B cell (primary cell): ENCODE data around the gene DPP10. TPM values are rescaled to one million over a fixed set of nuclear protein-coding genes. Genes with fewer than 3 reads are reported as not detected.

Experiments
- ATAC-seq: fragments of 200-7000 bp; cut with Tn5 transposase; one replicate; pipeline ENCODE4 v1.10.0; 2021; ENCODE audit warnings: low read depth, mild to moderate bottlenecking, moderate number of reproducible peaks, moderate library complexity
- CTCF ChIA-PET: fragments of 350-600 bp; sonication (Branson Sonifier 250); formaldehyde crosslinking; loops from one replicate; lab custom pipeline; 2021; ENCODE audit warnings: antibody characterized with exemption, inconsistent platforms; lab: Charles Lee
- POLR2A ChIA-PET: fragments of 350-600 bp; sonication (Branson Sonifier 250); formaldehyde crosslinking; loops from one replicate; lab custom pipeline; 2021; ENCODE audit warnings: antibody characterized with exemption; lab: Charles Lee
- DNase-seq: peaks from one replicate; pipeline ENCODE4 v3.0.0; 2013
- H2AFZ ChIP-seq: 2 replicates; pipeline ENCODE4 v1.6.1; 2012; ENCODE audit warnings: mild to moderate bottlenecking, low read depth, low read length; ENCODE audit not compliant: insufficient read depth, poor library complexity, severe bottlenecking
- H3K27ac ChIP-seq, 2 donors: 1 replicate in 1 of 2; 2 replicates in 1 of 2; pipeline ENCODE4 v1.5.1; 2012 to 2013; ENCODE audit warnings: low read length in 2 of 2, mild to moderate bottlenecking in 2 of 2, moderate library complexity in 1 of 2
- H3K27me3 ChIP-seq, 4 experiments: fragments of 200-600 bp in 1 of 4; sonication (generic) in 1 of 4; replicated peaks in 1 of 4; 1 replicate in 2 of 4; 2 replicates in 2 of 4; pipeline versions ENCODE4 v1.6.1 to v1.7.0; 2013 to 2016; ENCODE audit warnings: low read length in 3 of 4, mild to moderate bottlenecking in 2 of 4, mixed read lengths in 1 of 4, moderate library complexity in 1 of 4; ENCODE audit not compliant: insufficient read depth in 4 of 4, control insufficient read depth in 3 of 4; ENCODE audit errors: control extremely low read depth in 1 of 4
- H3K36me3 ChIP-seq, 2 experiments: replicated peaks in 1 of 2; 1 replicate in 1 of 2; 2 replicates in 1 of 2; pipeline versions ENCODE4 v1.6.1 to v1.7.1; 2013; ENCODE audit warnings: low read length in 1 of 2; ENCODE audit not compliant: insufficient read depth in 2 of 2, control insufficient read depth in 1 of 2; ENCODE audit errors: control extremely low read depth in 1 of 2, extremely low read depth in 1 of 2
- H3K4me1 ChIP-seq, 2 donors: fragments of 200-600 bp in 1 of 2; sonication (generic) in 1 of 2; 1 replicate in 1 of 2; 2 replicates in 1 of 2; pipeline versions ENCODE4 v1.5.1 to v1.6.1; 2013 to 2017; ENCODE audit warnings: low read length in 2 of 2; ENCODE audit not compliant: control insufficient read depth in 2 of 2, insufficient read depth in 2 of 2
- H3K4me2 ChIP-seq: replicated peaks from 2 replicates; pipeline ENCODE3; 2012; ENCODE audit warnings: mild to moderate bottlenecking, low read depth, low read length; ENCODE audit not compliant: poor library complexity, severe bottlenecking
- H3K4me3 ChIP-seq, 5 experiments: fragments of 200-600 bp in 1 of 5; sonication (generic) in 1 of 5; 1 replicate in 3 of 5; 2 replicates in 2 of 5; pipeline versions ENCODE4 v1.5.1 to v1.7.0; 2011 to 2016; ENCODE audit warnings: low read length in 4 of 5, mild to moderate bottlenecking in 4 of 5, low read depth in 2 of 5, control low read depth in 1 of 5, moderate library complexity in 1 of 5; ENCODE audit not compliant: insufficient read depth in 1 of 5; ENCODE audit errors: control extremely low read depth in 1 of 5, extremely low read depth in 1 of 5
- H3K79me2 ChIP-seq: fragments of 200-600 bp; sonication (generic); one replicate; pipeline ENCODE4 v1.6.0; 2016; ENCODE audit warnings: low read length; ENCODE audit not compliant: control insufficient read depth, insufficient read depth
- H3K9ac ChIP-seq: fragments of 200-600 bp; sonication (generic); 2 replicates; pipeline ENCODE4 v1.6.1; 2017; ENCODE audit warnings: mild to moderate bottlenecking, low read length, moderate library complexity
- H3K9me3 ChIP-seq, 3 donors: one replicate each; pipeline versions ENCODE4 v1.6.1 to v1.7.1; 2013; ENCODE audit warnings: low read length in 2 of 3; ENCODE audit not compliant: control insufficient read depth in 2 of 3, insufficient read depth in 1 of 3; ENCODE audit errors: control extremely low read depth in 1 of 3
- H4K20me1 ChIP-seq: 2 replicates; pipeline ENCODE4 v1.6.0; 2012; ENCODE audit warnings: mild to moderate bottlenecking, low read length; ENCODE audit not compliant: insufficient read depth, control insufficient read depth, poor library complexity, severe bottlenecking
- H3K27ac Mint-ChIP-seq: one replicate; pipeline ENCODE4 v1.8.0; 2021; ENCODE audit warnings: mixed read lengths
- H3K27me3 Mint-ChIP-seq: one replicate; pipeline ENCODE4 v1.8.0; 2021; ENCODE audit warnings: mixed read lengths
- H3K4me1 Mint-ChIP-seq: one replicate; pipeline ENCODE4 v1.8.0; 2021; ENCODE audit warnings: mixed read lengths
- H3K4me3 Mint-ChIP-seq: one replicate; pipeline ENCODE4 v1.8.0; 2021; ENCODE audit warnings: mixed read lengths
- H3K9me3 Mint-ChIP-seq: one replicate; pipeline ENCODE4 v1.8.0; 2022; ENCODE audit warnings: mixed read lengths; ENCODE audit not compliant: insufficient read depth
- EZH2 ChIP-seq: IDR thresholded peaks from 2 replicates; pipeline ENCODE4 v1.6.1; 2012; ENCODE audit warnings: borderline replicate concordance, low read depth, mild to moderate bottlenecking, moderate library complexity, low read length; ENCODE audit not compliant: insufficient read depth, poor library complexity, severe bottlenecking
- WGBS: methylation state at CpG from one replicate; pipeline ENCODE4 v1.1.5; 2013; ENCODE audit warnings: missing lambda C conversion rate; ENCODE audit not compliant: insufficient coverage; 5-methylcytosine and 5-hydroxymethylcytosine counted together
- intact Hi-C: fragments of 100-400 bp; cut with micrococcal nuclease; formaldehyde crosslinking; loops from one replicate; pipeline ENCODE4 v1.10.0; 2022
- polyA plus RNA-seq: library from polyadenylated mRNA; depleted of rRNA; stranded (reverse); fragments of >200 nt; gene quantifications from 2 replicates; pipeline ENCODE4 v1.2.3, GENCODE V29; 2012
- total RNA-seq, 2 donors: library from RNA; stranded (reverse); fragments of 120-200 nt in 1 of 2; gene quantifications; 1 replicate in 1 of 2; 2 replicates in 1 of 2; pipeline versions ENCODE4 v1.2.3 to v1.2.4, GENCODE V29; 2013 to 2022
- TF ChIP-seq, protein P1 (sequence below): fragments of 200-600 bp; IDR thresholded peaks from one replicate; pipeline ENCODE4 v1.8.0; 2022; ENCODE audit warnings: antibody characterized with exemption, mild to moderate bottlenecking

Gene DPP10
- total and polyA plus RNA-seq, 2 donors (not counting 1 experiment from before 2014, with no cell fraction given) = not detected

DNA sequence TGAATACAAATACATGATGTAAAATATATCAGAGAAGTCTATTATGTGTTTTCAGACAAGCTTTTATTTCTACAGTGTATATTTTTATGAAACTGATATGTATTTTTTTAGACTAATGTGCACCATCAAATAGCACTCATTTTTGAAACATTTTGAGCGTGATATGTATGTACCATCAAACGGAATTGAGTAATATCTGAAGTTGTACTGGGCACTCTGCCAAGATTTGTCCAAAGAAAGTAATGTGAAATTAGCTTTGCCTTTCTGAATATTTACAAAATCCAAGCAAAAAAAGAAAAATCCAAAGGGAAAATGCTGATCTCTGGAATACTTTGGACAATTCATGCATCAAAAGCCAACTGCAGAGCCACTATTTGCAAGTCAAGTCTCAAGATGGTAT is 972.0 kb downstream of the DPP10 start:
- no peaks in the 10 kb centered on the region for H3K79me2 ChIP-seq
- no peak overlapping the region for H2AFZ ChIP-seq
- no CpG with 5 or more reads among the region's 2 CpGs for WGBS
- no peak overlapping the region for H3K4me3 ChIP-seq
- Mint-ChIP-seq H3K9me3 (peaks cover 13% of the 10 kb centered on the region), H3K27ac (no peak overlapping the region), H3K4me3 (no peak overlapping the region), H3K27me3 (no peaks in the 10 kb centered on the region), H3K4me1 (no peaks in the 10 kb centered on the region)
- ChIA-PET POLR2A (no interaction called here), CTCF (no interaction called here)
- intact Hi-C loops = no loop called here
- peaks cover 0 to 3% (median 3%) of the 10 kb centered on the region in 3 donors for H3K9me3 ChIP-seq
- no peaks in the 10 kb centered on the region for H3K4me1 ChIP-seq
- H4K20me1 ChIP-seq = no peaks in the 10 kb centered on the region
- DNase-seq (no peak), ATAC-seq (no peak)
- no peak overlapping the region for H3K27ac ChIP-seq
- H3K36me3 ChIP-seq = no peaks in the 10 kb centered on the region
- TF ChIP-seq, protein P1, sequence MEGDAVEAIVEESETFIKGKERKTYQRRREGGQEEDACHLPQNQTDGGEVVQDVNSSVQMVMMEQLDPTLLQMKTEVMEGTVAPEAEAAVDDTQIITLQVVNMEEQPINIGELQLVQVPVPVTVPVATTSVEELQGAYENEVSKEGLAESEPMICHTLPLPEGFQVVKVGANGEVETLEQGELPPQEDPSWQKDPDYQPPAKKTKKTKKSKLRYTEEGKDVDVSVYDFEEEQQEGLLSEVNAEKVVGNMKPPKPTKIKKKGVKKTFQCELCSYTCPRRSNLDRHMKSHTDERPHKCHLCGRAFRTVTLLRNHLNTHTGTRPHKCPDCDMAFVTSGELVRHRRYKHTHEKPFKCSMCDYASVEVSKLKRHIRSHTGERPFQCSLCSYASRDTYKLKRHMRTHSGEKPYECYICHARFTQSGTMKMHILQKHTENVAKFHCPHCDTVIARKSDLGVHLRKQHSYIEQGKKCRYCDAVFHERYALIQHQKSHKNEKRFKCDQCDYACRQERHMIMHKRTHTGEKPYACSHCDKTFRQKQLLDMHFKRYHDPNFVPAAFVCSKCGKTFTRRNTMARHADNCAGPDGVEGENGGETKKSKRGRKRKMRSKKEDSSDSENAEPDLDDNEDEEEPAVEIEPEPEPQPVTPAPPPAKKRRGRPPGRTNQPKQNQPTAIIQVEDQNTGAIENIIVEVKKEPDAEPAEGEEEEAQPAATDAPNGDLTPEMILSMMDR = no peak
- no peak for TF ChIP-seq EZH2
- no peak overlapping the region for H3K9ac ChIP-seq
- no peaks in the 10 kb centered on the region for H3K27me3 ChIP-seq
- no peak overlapping the region for H3K4me2 ChIP-seq

- Mint-ChIP-seq H3K27ac (no peak overlapping the region), H3K4me3 (no peak overlapping the region), H3K4me1 (no peaks in the 10 kb centered on the region), H3K27me3 (no peaks in the 10 kb centered on the region), H3K9me3 (peaks cover 6% of the 10 kb centered on the region)
- TF ChIP-seq, protein P1 = no peak
- TF ChIP-seq EZH2 = no peak
- Histone ChIP-seq H3K4me1 (no peaks in the 10 kb centered on the region), H2AFZ (no peak overlapping the region), H3K9me3 (peaks cover 0 to 3% (median under 1%) of the 10 kb centered on the region in 3 donors), H3K27ac (no peak overlapping the region), H3K36me3 (no peaks in the 10 kb centered on the region), H3K9ac (no peak overlapping the region), H3K4me3 (no peak overlapping the region), H3K79me2 (no peaks in the 10 kb centered on the region), H3K4me2 (no peak overlapping the region), H3K27me3 (no peaks in the 10 kb centered on the region), H4K20me1 (no peaks in the 10 kb centered on the region)
- WGBS = no CpG with 5 or more reads among the region's 3 CpGs
- ChIA-PET POLR2A (no interaction called here), CTCF (no interaction called here)
- ATAC-seq (no peak), DNase-seq (no peak)
- intact Hi-C loops = no loop called here
These were observed 979.7 kb downstream of the DPP10 start for GRCh38 chr2:115422004-115422634.
